Spleen (tissue), 11 donors: ENCODE results near the gene KRTAP5-3. TPM values are rescaled to one million over a fixed set of nuclear protein-coding genes. Genes with fewer than 3 reads are reported as not detected.

Source experiments
- DNase-seq: peaks from one replicate; pipeline ENCODE4 v3.0.0-alpha.2; 2020
- H3K27ac ChIP-seq, 8 donors: fragments of 200-600 bp; sonication (generic) in 7 of 8; 1 replicate in 4 of 8; 2 replicates in 4 of 8; pipeline versions ENCODE4 v1.5.0 to v1.8.0; 2016 to 2021; ENCODE audit warnings: inconsistent platforms in 4 of 8, mild to moderate bottlenecking in 4 of 8, moderate library complexity in 1 of 8
- H3K27me3 ChIP-seq, 7 donors: fragments of 200-600 bp; sonication (generic) in 6 of 7; replicated peaks in 1 of 7; 1 replicate in 4 of 7; 2 replicates in 3 of 7; pipeline versions ENCODE4 v1.5.0 to v1.8.0; 2016 to 2021; ENCODE audit warnings: inconsistent platforms in 3 of 7, mild to moderate bottlenecking in 1 of 7
- H3K36me3 ChIP-seq, 6 donors: fragments of 200-600 bp; sonication (generic) in 5 of 6; 1 replicate in 4 of 6; 2 replicates in 2 of 6; pipeline versions ENCODE4 v1.5.0 to v1.8.0; 2016 to 2021; ENCODE audit warnings: inconsistent platforms in 2 of 6
- H3K4me1 ChIP-seq, 6 donors: fragments of 200-600 bp; sonication (generic) in 5 of 6; 1 replicate in 3 of 6; 2 replicates in 3 of 6; pipeline versions ENCODE4 v1.5.0 to v1.8.0; 2016 to 2021; ENCODE audit warnings: inconsistent platforms in 3 of 6
- H3K4me3 ChIP-seq, 8 donors: fragments of 200-600 bp; sonication (generic) in 7 of 8; 1 replicate in 4 of 8; 2 replicates in 4 of 8; pipeline versions ENCODE4 v1.5.0 to v1.8.0; 2016 to 2021; ENCODE audit warnings: inconsistent platforms in 4 of 8, mild to moderate bottlenecking in 4 of 8, moderate library complexity in 2 of 8
- H3K9me3 ChIP-seq, 8 donors: fragments of 200-600 bp; sonication (generic) in 7 of 8; 1 replicate in 4 of 8; 2 replicates in 4 of 8; pipeline versions ENCODE4 v1.5.0 to v1.8.0; 2016 to 2021; ENCODE audit warnings: inconsistent platforms in 4 of 8
- CTCF ChIP-seq, 11 experiments: fragments of 200-600 bp in 7 of 11; fragments of 450-650 bp in 4 of 11; sonication (generic) in 4 of 11; IDR thresholded peaks in 8 of 11; conservative IDR thresholded peaks in 3 of 11; 1 replicate in 7 of 11; 2 replicates in 4 of 11; pipeline versions ENCODE4 v1.4.0 to v1.8.0; 2016 to 2021; ENCODE audit warnings: antibody characterized with exemption in 11 of 11, inconsistent platforms in 4 of 11, mild to moderate bottlenecking in 1 of 11
- POLR2A ChIP-seq, 3 donors: fragments of 450-650 bp; IDR thresholded peaks; one replicate each; pipeline ENCODE4 v1.5.1; 2017; ENCODE audit warnings: antibody characterized with exemption in 3 of 3, mild to moderate bottlenecking in 1 of 3
- POLR2AphosphoS5 ChIP-seq, 3 donors: sonication (generic); formaldehyde crosslinking; IDR thresholded peaks; one replicate each; pipeline ENCODE4 v1.5.1; 2017; ENCODE audit warnings: antibody characterized with exemption in 3 of 3
- WGBS, 5 donors: extraction: QIAGEN DNeasy Blood & Tissue Kit in 3 of 5; methylation state at CpG; one replicate each; pipeline versions ENCODE4 v1.1.5 to v1.1.7; 2013 to 2018; 5-methylcytosine and 5-hydroxymethylcytosine counted together
- intact Hi-C: fragments of 100-400 bp; cut with DNase I; formaldehyde crosslinking; loops from one replicate; pipeline ENCODE4 v1.15.0; 2023; ENCODE audit warnings: low total_unique reads
- polyA plus RNA-seq, 3 donors: library from polyadenylated mRNA; stranded (reverse); fragments of 200-250 nt; gene quantifications; one replicate each; pipeline ENCODE4 v1.2.1, GENCODE V29; 2013
- total RNA-seq, 7 donors: library from RNA; depleted of rRNA in 3 of 7; stranded (reverse); fragments of >200 nt in 3 of 7; fragmentation: NEBNext Ultra II Directional in 4 of 7; extraction: Animal tissue kit (Norgen Biotek cat#: 25700) in 4 of 7; gene quantifications; one replicate each; pipeline versions ENCODE4 v1.1.0 to v1.2.1, GENCODE V29; 2016 to 2021
- donor health status: healthy with polysubstance abuse.
- donor health status: DM: no; HTN: no; CAD: no; lungs with moderate emphysema.
- donor health status: DM: no; HTN: no; CAD: no.
- donor health status: Bipolar disorder and iron deficiency.
- donor health status: healthy.
- donor health status: DM: no; HTN: no; CAD: no.
- donor health status: DM: yes; HTN: yes; CAD: no.

The KRTAP5-3 gene
- total and polyA plus RNA-seq, 10 donors, result not detected

GRCh38 chr11:1642288-1643145 lies 34.3 kb upstream of the KRTAP5-3 start:
- DNase-seq, result peak; percentile 62
- Histone ChIP-seq H3K4me3 (no peak overlapping the region), H3K4me1 (peaks cover 0 to 14% (median 0%) of the 10 kb centered on the region in 6 donors), H3K27me3 (peaks cover 0 to 68% (median 22%) of the 10 kb centered on the region in 7 donors), H3K36me3 (no peaks in the 10 kb centered on the region), H3K27ac (no peak overlapping the region), H3K9me3 (no peaks in the 10 kb centered on the region)
- WGBS, 5 donors, result 78 to 91% (median 80%) methylated on average over 17 to 29 of the region's 29 CpGs
- intact Hi-C loops, result no loop called here
- TF ChIP-seq POLR2A (IDR thresholded peaks at IDR 0.05) (no peak), POLR2AphosphoS5 (IDR thresholded peaks at IDR 0.05) (no peak), CTCF (IDR thresholded peaks at IDR 0.05 in 8 of 11, conservative IDR thresholded peaks at IDR 0.05 in 3 of 11) (no peak)

GRCh38 chr11:1641096-1641495 lies 32.8 kb upstream of the KRTAP5-3 start:
- peak; percentile 59 for DNase-seq
- Histone ChIP-seq H3K4me1 (peaks cover 0 to 14% (median 0%) of the 10 kb centered on the region in 6 donors), H3K36me3 (no peaks in the 10 kb centered on the region), H3K27me3 (peaks cover 0 to 78% (median 22%) of the 10 kb centered on the region in 7 donors), H3K27ac (no peak overlapping the region), H3K9me3 (no peaks in the 10 kb centered on the region), H3K4me3 (no peak overlapping the region)
- WGBS, 5 donors, result 66 to 88% (median 82%) methylated on average over 8 to 15 of the region's 15 CpGs
- TF ChIP-seq POLR2A (IDR thresholded peaks at IDR 0.05) (no peak), CTCF (IDR thresholded peaks at IDR 0.05 in 8 of 11, conservative IDR thresholded peaks at IDR 0.05 in 3 of 11) (no peak), POLR2AphosphoS5 (IDR thresholded peaks at IDR 0.05) (no peak)
- intact Hi-C loops, result no loop called here

- Histone ChIP-seq H3K9me3 (no peaks in the 10 kb centered on the region), H3K4me1 (peaks cover 0 to 14% (median 0%) of the 10 kb centered on the region in 6 donors), H3K27me3 (peaks cover 0 to 78% (median 22%) of the 10 kb centered on the region in 7 donors), H3K27ac (no peak overlapping the region), H3K4me3 (no peak overlapping the region), H3K36me3 (no peaks in the 10 kb centered on the region)
- WGBS, 5 donors, result 58 to 62% (median 59%) methylated on average over 32 of the region's 32 CpGs
- TF ChIP-seq CTCF (IDR thresholded peaks at IDR 0.05 in 8 of 11, conservative IDR thresholded peaks at IDR 0.05 in 3 of 11) (peak in 10 of 11 experiments; percentile 9 to 85 (median 75)), POLR2AphosphoS5 (IDR thresholded peaks at IDR 0.05) (no peak), POLR2A (IDR thresholded peaks at IDR 0.05) (no peak)
- intact Hi-C loops, result no loop called here
- peak; percentile 50 for DNase-seq
These were observed 32.0 kb upstream of the KRTAP5-3 start for GRCh38 chr11:1640076-1640946.
